ENCODE results near the gene NAXD.

DNA sequence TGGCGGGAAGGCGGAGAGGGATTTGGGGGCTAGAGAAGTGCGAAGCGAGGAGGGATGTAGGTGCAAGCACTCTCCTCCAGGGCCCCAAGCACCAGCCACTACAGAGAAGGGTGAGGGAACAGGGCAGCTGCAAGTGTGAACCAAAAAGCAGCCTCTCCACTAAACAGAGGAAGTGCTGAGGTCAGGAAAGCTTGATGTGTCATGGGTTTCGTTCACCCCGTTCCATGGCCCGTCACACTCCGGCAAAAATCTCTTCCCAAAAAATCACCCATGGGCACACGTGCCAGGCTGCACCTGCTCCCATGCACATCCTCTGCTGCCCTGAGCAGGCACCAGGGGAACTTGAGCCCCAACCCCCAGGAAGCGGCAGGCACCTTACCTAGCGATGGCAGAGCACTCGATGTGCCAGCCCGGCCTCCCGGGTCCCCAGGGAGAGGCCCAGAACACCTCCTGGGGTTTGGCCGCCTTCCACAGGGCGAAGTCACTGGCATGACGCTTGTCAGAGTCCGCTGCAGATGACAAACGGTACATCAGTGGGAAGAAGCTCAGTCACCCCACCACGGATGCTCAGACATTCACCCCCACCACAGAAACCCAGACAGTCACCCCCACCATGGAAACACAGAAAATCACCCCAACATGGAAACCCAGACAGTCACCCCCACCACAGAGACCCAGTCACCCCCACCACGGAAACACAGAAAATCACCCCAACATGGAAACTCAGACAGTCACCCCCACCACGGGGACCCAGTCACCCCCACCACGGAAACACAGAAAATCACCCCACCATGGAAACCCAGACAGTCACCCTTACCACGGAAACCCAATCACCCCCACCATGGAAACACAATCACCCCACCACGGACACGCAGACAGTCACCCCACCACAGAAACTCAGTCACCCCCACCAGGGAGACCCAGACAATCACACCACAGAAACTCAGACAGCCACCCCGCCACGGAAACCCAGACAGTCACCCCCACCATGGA, 61.5 kb downstream of the NAXD start:
- TF ChIP-seq, protein P1, sequence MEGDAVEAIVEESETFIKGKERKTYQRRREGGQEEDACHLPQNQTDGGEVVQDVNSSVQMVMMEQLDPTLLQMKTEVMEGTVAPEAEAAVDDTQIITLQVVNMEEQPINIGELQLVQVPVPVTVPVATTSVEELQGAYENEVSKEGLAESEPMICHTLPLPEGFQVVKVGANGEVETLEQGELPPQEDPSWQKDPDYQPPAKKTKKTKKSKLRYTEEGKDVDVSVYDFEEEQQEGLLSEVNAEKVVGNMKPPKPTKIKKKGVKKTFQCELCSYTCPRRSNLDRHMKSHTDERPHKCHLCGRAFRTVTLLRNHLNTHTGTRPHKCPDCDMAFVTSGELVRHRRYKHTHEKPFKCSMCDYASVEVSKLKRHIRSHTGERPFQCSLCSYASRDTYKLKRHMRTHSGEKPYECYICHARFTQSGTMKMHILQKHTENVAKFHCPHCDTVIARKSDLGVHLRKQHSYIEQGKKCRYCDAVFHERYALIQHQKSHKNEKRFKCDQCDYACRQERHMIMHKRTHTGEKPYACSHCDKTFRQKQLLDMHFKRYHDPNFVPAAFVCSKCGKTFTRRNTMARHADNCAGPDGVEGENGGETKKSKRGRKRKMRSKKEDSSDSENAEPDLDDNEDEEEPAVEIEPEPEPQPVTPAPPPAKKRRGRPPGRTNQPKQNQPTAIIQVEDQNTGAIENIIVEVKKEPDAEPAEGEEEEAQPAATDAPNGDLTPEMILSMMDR (IDR thresholded peaks at IDR 0.05; ENCODE audit: poor library complexity, severe bottlenecking): no peak
- TF ChIP-seq EZH2 (IDR thresholded peaks at IDR 0.05; ENCODE audit: borderline replicate concordance, insufficient read depth, low read length, poor library complexity, severe bottlenecking) (no peak), POLR2AphosphoS5 (IDR thresholded peaks at IDR 0.05) (no peak), EP300 (conservative IDR thresholded peaks at IDR 0.05; ENCODE audit: poor library complexity, severe bottlenecking) (no peak)
- TF ChIP-seq, protein P2, sequence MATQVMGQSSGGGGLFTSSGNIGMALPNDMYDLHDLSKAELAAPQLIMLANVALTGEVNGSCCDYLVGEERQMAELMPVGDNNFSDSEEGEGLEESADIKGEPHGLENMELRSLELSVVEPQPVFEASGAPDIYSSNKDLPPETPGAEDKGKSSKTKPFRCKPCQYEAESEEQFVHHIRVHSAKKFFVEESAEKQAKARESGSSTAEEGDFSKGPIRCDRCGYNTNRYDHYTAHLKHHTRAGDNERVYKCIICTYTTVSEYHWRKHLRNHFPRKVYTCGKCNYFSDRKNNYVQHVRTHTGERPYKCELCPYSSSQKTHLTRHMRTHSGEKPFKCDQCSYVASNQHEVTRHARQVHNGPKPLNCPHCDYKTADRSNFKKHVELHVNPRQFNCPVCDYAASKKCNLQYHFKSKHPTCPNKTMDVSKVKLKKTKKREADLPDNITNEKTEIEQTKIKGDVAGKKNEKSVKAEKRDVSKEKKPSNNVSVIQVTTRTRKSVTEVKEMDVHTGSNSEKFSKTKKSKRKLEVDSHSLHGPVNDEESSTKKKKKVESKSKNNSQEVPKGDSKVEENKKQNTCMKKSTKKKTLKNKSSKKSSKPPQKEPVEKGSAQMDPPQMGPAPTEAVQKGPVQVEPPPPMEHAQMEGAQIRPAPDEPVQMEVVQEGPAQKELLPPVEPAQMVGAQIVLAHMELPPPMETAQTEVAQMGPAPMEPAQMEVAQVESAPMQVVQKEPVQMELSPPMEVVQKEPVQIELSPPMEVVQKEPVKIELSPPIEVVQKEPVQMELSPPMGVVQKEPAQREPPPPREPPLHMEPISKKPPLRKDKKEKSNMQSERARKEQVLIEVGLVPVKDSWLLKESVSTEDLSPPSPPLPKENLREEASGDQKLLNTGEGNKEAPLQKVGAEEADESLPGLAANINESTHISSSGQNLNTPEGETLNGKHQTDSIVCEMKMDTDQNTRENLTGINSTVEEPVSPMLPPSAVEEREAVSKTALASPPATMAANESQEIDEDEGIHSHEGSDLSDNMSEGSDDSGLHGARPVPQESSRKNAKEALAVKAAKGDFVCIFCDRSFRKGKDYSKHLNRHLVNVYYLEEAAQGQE (IDR thresholded peaks at IDR 0.05; ENCODE audit: borderline replicate concordance): no peak

Measured in neural cell (in vitro differentiated cells).